Colonic mucosa (tissue), 4 donors: Measurements from ENCODE around the gene ZNF792. TPM values are rescaled to one million over a fixed set of nuclear protein-coding genes. Genes with fewer than 3 reads are reported as not detected.
A peak's percentile ranks its signal among the peaks of the same experiment; 100 is the strongest.
"Not testable (repeated sequence)": the region's sequence is repeated elsewhere in the genome, so short reads cannot be mapped to it uniquely, and the experiment has no call there.

Experiments used
- DNase-seq: peaks from one replicate; pipeline ENCODE4 v3.0.0-alpha.2; 2020
- H3K27ac ChIP-seq: fragments of 200-600 bp; one replicate; pipeline ENCODE4 v1.8.0; 2021
- H3K27me3 ChIP-seq: fragments of 200-600 bp; one replicate; pipeline ENCODE4 v1.8.0; 2021
- H3K36me3 ChIP-seq: fragments of 200-600 bp; one replicate; pipeline ENCODE4 v1.8.0; 2021
- H3K4me1 ChIP-seq: fragments of 200-600 bp; one replicate; pipeline ENCODE4 v1.8.0; 2021; ENCODE audit warnings: mild to moderate bottlenecking
- H3K4me3 ChIP-seq: fragments of 200-600 bp; one replicate; pipeline ENCODE4 v1.8.0; 2021
- H3K9ac ChIP-seq, 2 donors: one replicate each; pipeline ENCODE4 v1.7.0; 2013; ENCODE audit warnings: control low read depth in 2 of 2, low read depth in 2 of 2, low read length in 2 of 2
- H3K9me3 ChIP-seq: fragments of 200-600 bp; one replicate; pipeline ENCODE4 v1.8.0; 2021
- intact Hi-C: fragments of 100-400 bp; cut with DNase I; formaldehyde crosslinking; loops from one replicate; pipeline ENCODE4 v1.14.1; 2022
- total RNA-seq, 2 donors: library from RNA; stranded (reverse); fragmentation: NEBNext Ultra II Directional in 1 of 2; extraction: Animal tissue kit (Norgen Biotek cat#: 25700) in 1 of 2; gene quantifications; one replicate each; pipeline ENCODE4 v1.2.1, GENCODE V29; 2021
- TF ChIP-seq, protein P1 (sequence below): fragments of 200-600 bp; IDR thresholded peaks from one replicate; pipeline ENCODE4 v1.8.0; 2022; ENCODE audit warnings: antibody characterized with exemption, mild to moderate bottlenecking
- donor health status: healthy.
- donor health status: DM: no; HTN: no; CAD: no.
- donor health status: DM: no; HTN: no; CAD: no.

Gene ZNF792
- total RNA-seq, 2 donors from 2014 or later = 6.7 to 8.1 TPM

GRCh38 chr19:34994643-34995541 lies 30.9 kb upstream of the ZNF792 start:
- H3K36me3 ChIP-seq = no peaks in the 10 kb centered on the region
- peak; percentile 86 for DNase-seq
- TF ChIP-seq, protein P1, sequence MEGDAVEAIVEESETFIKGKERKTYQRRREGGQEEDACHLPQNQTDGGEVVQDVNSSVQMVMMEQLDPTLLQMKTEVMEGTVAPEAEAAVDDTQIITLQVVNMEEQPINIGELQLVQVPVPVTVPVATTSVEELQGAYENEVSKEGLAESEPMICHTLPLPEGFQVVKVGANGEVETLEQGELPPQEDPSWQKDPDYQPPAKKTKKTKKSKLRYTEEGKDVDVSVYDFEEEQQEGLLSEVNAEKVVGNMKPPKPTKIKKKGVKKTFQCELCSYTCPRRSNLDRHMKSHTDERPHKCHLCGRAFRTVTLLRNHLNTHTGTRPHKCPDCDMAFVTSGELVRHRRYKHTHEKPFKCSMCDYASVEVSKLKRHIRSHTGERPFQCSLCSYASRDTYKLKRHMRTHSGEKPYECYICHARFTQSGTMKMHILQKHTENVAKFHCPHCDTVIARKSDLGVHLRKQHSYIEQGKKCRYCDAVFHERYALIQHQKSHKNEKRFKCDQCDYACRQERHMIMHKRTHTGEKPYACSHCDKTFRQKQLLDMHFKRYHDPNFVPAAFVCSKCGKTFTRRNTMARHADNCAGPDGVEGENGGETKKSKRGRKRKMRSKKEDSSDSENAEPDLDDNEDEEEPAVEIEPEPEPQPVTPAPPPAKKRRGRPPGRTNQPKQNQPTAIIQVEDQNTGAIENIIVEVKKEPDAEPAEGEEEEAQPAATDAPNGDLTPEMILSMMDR = no peak
- H3K9ac ChIP-seq = peak overlapping the region in 1 of 2 donors; percentile 48
- intact Hi-C loops = no loop called here
- peak overlapping the region; percentile 55 for H3K27ac ChIP-seq
- no peaks in the 10 kb centered on the region for H3K9me3 ChIP-seq
- peaks cover 23% of the 10 kb centered on the region for H3K4me1 ChIP-seq
- no peak overlapping the region for H3K4me3 ChIP-seq
- no peaks in the 10 kb centered on the region for H3K27me3 ChIP-seq

GRCh38 chr19:34994286-34994642 lies 30.2 kb upstream of the ZNF792 start:
- peak overlapping the region in 1 of 2 donors; percentile 48 for H3K9ac ChIP-seq
- H3K27ac ChIP-seq = peak overlapping the region; percentile 55
- no peak for DNase-seq
- intact Hi-C loops = no loop called here
- no peaks in the 10 kb centered on the region for H3K27me3 ChIP-seq
- no peak overlapping the region for H3K4me3 ChIP-seq
- TF ChIP-seq, protein P1 = no peak
- H3K4me1 ChIP-seq = peaks cover 23% of the 10 kb centered on the region
- no peaks in the 10 kb centered on the region for H3K9me3 ChIP-seq
- no peaks in the 10 kb centered on the region for H3K36me3 ChIP-seq

- H3K4me3 ChIP-seq, H3K27ac ChIP-seq, H3K27me3 ChIP-seq, H3K9me3 ChIP-seq, DNase-seq, H3K9ac ChIP-seq, H3K36me3 ChIP-seq, intact Hi-C loops: not testable (repeated sequence)
- peaks cover 23% of the 10 kb centered on the region for H3K4me1 ChIP-seq
Observed at GRCh38 chr19:34992582-34992981, 28.6 kb upstream of the ZNF792 start.

GRCh38 chr19:34991542-34992333 lies 27.7 kb upstream of the ZNF792 start:
- Histone ChIP-seq H3K9ac (no peak overlapping the region), H3K4me1 (peaks cover 22% of the 10 kb centered on the region), H3K27me3 (no peaks in the 10 kb centered on the region), H3K27ac (no peak overlapping the region), H3K9me3 (no peaks in the 10 kb centered on the region), H3K4me3 (no peak overlapping the region), H3K36me3 (no peaks in the 10 kb centered on the region)
- DNase-seq = no peak
- TF ChIP-seq, protein P1 = no peak
- intact Hi-C loops = no loop called here

GRCh38 chr19:34990578-34991192 lies 26.7 kb upstream of the ZNF792 start:
- Histone ChIP-seq H3K4me1 (peaks cover 13% of the 10 kb centered on the region), H3K9me3 (no peaks in the 10 kb centered on the region), H3K9ac (no peak overlapping the region), H3K4me3 (no peak overlapping the region), H3K27me3 (no peaks in the 10 kb centered on the region), H3K36me3 (no peaks in the 10 kb centered on the region), H3K27ac (no peak overlapping the region)
- intact Hi-C loops = no loop called here
- DNase-seq = no peak
- TF ChIP-seq, protein P1 = no peak
